HG03575 (cell line): ENCODE measurements around the gene TMEM271.
"Not testable (repeated sequence)": the region's sequence is repeated elsewhere in the genome, so short reads cannot be mapped to it uniquely, and the experiment has no call there.

Source experiments
- ATAC-seq: cut with Tn5 transposase; IDR thresholded peaks from one replicate; pipeline ENCODE4 v1.9.1; 2021; ENCODE audit not compliant: unreplicated experiment, insufficient number of reproducible peaks, low FRiP score; ENCODE audit errors: extremely low read depth

TMEM271 gene

GRCh38 chr4:568962-569361, 7.1 kb downstream of the TMEM271 start:
- ATAC-seq = no peak

DNA sequence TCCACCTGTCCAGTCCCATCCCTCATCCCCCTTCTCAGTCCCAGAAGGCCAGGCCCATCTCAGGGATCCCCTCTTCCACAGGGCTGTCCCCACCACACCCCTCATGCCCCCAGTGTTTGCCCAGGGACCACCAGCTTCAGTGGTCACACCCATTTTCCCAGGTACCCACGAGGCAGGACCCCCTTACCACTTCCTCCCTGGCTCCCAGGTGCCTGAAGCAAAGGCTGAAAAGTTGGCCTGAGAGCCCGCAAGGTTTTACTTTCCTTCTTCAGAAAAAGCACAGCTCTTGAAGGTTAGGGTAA, 7.8 kb downstream of the TMEM271 start:
- no peak for ATAC-seq

- no peak for ATAC-seq
Observed at GRCh38 chr4:567457-568350, 8.4 kb downstream of the TMEM271 start.

DNA sequence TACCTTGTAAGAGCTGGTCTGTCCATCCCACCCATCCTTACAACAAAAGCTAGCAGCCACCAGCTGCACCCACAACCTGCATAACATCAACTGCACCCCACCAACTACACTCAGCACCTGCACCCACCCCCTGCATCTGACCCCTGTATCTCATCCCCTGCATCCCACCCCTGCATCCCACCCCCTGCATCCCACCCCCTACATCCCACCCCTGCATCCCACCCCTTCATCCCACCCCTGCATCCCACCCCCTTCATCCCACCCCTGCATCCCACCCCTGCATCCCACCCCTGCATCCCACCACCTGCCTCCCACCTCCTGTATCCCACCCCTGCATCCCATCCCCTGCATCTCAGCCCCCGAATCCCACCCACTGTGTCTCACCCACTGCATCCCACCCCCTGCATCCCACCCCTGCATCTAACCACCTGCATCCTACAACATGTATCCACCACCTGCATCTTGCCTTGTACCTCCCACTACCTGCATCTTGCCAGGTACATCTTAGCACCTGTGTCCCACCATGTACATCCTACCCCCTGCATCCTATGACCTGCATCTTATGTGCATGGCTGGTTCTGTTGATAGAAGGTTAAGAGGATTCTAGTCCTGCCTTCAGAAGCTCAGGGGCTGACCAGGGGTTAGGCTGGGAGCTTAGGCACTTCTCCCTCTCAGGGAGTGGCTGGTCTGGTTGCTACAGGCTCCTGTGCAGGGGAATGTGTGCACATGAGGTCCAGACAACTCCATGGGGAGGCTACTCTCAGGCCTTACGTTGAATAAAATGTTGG, 9.4 kb downstream of the TMEM271 start:
- ATAC-seq = no peak

- no peak for ATAC-seq
Observed at GRCh38 chr4:566035-566434, 10.1 kb downstream of the TMEM271 start.

DNA sequence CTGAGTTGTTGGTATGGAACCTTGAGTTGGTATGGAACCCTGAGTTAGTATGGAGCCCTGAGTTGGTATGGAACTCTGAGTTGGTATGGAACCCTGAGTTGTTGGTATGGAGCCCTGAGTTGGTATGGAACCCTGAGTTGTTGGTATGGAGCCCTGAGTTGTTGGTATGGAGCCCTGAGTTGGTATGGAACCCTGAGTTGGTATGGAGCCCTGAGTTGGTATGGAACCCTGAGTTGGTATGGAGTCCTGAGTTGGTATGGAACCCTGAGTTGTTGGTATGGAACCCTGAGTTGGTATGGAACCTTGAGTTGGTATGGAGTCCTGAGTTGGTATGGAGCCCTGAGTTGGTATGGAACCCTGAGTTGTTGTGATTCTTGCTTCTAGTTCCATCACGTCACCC, 10.5 kb downstream of the TMEM271 start:
- ATAC-seq = not testable (repeated sequence)

- not testable (repeated sequence) for ATAC-seq
Observed at GRCh38 chr4:562458-562857, 13.6 kb downstream of the TMEM271 start.

GRCh38 chr4:561426-561825, 14.7 kb downstream of the TMEM271 start:
- ATAC-seq = no peak

DNA sequence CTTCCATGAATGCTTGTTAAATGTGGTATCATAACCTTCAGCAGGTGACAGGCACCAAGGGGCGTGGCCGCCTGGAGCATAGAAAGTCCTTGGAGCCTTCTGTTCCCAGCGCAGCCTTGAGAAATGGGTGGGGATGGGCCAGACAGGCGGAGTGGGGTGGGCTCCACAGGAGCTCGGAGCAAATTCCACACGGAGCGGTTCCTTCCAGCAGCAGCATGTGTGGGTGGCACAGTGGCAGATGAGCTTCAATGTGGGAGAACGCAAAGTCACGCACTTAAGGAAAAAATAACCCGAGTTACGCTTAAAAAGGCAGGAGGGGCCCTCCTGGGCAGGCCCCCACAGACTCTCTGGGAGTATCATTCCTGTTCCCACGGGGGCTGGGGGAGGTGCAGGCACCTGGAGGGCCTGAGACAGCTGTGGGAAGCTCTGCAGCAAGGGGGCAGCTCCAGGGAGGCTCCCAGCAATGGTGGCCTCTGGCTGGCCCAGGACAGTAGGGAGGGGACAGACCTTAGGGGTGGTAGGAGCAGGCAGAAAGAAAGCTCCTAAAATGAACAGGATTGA, 15.3 kb downstream of the TMEM271 start:
- ATAC-seq = no peak

GRCh38 chr4:560061-560460, 16.0 kb downstream of the TMEM271 start:
- no peak for ATAC-seq

DNA sequence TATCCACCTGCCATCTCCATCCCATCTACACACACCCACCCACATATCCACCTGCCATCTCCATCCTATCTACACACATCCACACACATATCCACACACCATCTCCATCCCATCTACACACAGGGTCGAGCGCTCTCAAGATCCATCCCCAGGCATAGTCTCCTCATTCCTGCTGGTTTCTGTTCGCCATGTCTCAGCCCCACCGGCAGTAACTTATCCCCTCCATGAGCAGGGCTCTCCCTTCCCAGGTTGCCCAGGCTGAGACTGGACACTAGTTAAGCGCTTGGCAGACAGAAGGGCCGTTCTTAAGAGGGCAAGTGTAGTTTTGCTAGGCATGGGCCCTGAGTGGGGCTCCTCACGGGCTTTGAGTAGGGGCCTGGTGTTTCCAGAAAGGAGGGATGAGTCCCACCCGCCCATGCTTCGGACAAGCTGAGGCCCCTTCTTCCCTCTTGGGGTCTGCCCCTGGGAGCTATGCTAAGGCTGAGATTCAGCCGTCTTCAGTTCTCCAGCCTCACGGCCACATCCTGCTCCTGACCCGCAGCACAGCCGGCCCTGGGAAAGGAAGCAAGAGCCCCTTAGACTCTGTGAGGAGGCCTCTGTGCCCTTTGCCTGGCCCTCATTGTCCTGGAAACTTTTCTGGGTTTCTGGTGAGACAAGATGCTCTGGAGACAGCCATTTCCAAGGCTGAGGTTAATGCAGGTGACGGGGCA, 20.4 kb downstream of the TMEM271 start:
- ATAC-seq = no peak

DNA sequence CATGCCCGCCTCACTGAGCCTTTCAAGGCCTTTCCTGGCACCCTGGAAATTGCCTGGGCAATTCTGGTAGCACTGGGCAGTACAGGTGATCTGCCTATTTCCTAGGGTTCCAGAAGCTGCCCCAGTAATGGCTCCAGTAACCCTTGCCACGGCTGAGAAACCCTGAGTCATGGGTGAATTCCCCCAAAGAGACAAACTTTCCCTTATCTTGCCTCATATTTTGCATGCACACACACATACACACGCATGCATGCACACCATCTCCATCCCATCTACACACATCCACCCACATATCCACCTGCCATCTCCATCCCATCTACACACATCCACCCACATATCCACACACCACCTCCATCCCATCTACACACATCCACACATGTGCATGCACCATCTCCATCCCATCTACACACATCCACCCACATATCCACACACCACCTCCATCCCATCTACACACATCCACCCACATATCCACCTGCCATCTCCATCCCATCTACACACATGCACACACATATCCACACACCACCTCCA, 21.2 kb downstream of the TMEM271 start:
- not testable (repeated sequence) for ATAC-seq

GRCh38 chr4:552019-552418, 24.1 kb downstream of the TMEM271 start:
- no peak for ATAC-seq

GRCh38 chr4:550268-550667, 25.8 kb downstream of the TMEM271 start:
- ATAC-seq = not testable (repeated sequence)

- no peak for ATAC-seq
Observed at GRCh38 chr4:548976-549375, 27.1 kb downstream of the TMEM271 start.

- no peak for ATAC-seq
Observed at GRCh38 chr4:545612-546011, 30.5 kb downstream of the TMEM271 start.

GRCh38 chr4:544386-545105, 31.5 kb downstream of the TMEM271 start:
- no peak for ATAC-seq

- no peak for ATAC-seq
Observed at GRCh38 chr4:541271-541670, 34.8 kb downstream of the TMEM271 start.
